HG02763 (cell line): ENCODE results near the gene FAM149A.
A peak's percentile ranks its signal among the peaks of the same experiment; 100 is the strongest.

Experiments used
- ATAC-seq: cut with Tn5 transposase; IDR thresholded peaks from one replicate; pipeline ENCODE4 v1.9.1; 2021; ENCODE audit warnings: mild to moderate bottlenecking, moderate library complexity; ENCODE audit not compliant: unreplicated experiment

Gene FAM149A

GRCh38 chr4:186104890-186105646 is 564 bp downstream of the FAM149A start:
- ATAC-seq = peak; percentile 25

- ATAC-seq = peak; percentile 18
Observed at GRCh38 chr4:186105647-186106321, 1.3 kb downstream of the FAM149A start.

- ATAC-seq = no peak
Observed at GRCh38 chr4:186107947-186108346, 3.4 kb downstream of the FAM149A start.

GRCh38 chr4:186108391-186108790 is 3.9 kb downstream of the FAM149A start:
- no peak for ATAC-seq

- ATAC-seq = no peak
Observed at GRCh38 chr4:186109245-186109644, 4.7 kb downstream of the FAM149A start.

- no peak for ATAC-seq
Observed at GRCh38 chr4:186116697-186117096, 12.2 kb downstream of the FAM149A start.

GRCh38 chr4:186118582-186118981 is 14.1 kb downstream of the FAM149A start:
- ATAC-seq = no peak

- no peak for ATAC-seq
Observed at GRCh38 chr4:186121057-186121456, 16.6 kb downstream of the FAM149A start.

- no peak for ATAC-seq
Observed at GRCh38 chr4:186128842-186129241, 24.3 kb downstream of the FAM149A start.

- no peak for ATAC-seq
Observed at GRCh38 chr4:186131935-186132334, 27.4 kb downstream of the FAM149A start.

- no peak for ATAC-seq
Observed at GRCh38 chr4:186132577-186133242, 28.2 kb downstream of the FAM149A start.

- ATAC-seq = peak; percentile 97
Observed at GRCh38 chr4:186134257-186134656, 29.8 kb downstream of the FAM149A start.

GRCh38 chr4:186134861-186135260 is 30.4 kb downstream of the FAM149A start:
- no peak for ATAC-seq

- ATAC-seq = peak; percentile 35
Observed at GRCh38 chr4:186137196-186137794, 32.8 kb downstream of the FAM149A start.

- ATAC-seq = peak; percentile 39
Observed at GRCh38 chr4:186144198-186144945, 39.9 kb downstream of the FAM149A start.

- peak; percentile 46 for ATAC-seq
Observed at GRCh38 chr4:186144946-186145569, 40.6 kb downstream of the FAM149A start.

- ATAC-seq = no peak
Observed at GRCh38 chr4:186146458-186146857, 42.0 kb downstream of the FAM149A start.

- ATAC-seq = no peak
Observed at GRCh38 chr4:186148336-186148975, 44.0 kb downstream of the FAM149A start.

- no peak for ATAC-seq
Observed at GRCh38 chr4:186149872-186150271, 45.4 kb downstream of the FAM149A start.

GRCh38 chr4:186150926-186151325 is 46.4 kb downstream of the FAM149A start:
- ATAC-seq = no peak
